Epithelial cell of prostate (primary cell): ENCODE data around the gene SLIT3.
"Not testable (repeated sequence)": the region's sequence is repeated elsewhere in the genome, so short reads cannot be mapped to it uniquely, and the experiment has no call there.

ENCODE experiments used
- DNase-seq: peaks from one replicate; pipeline ENCODE4 v3.0.0-alpha.2; 2011; ENCODE audit warnings: low read depth, low spot score
- H3K27ac ChIP-seq: fragments of 450-650 bp; 2 replicates; pipeline ENCODE4 v1.5.1; 2017; ENCODE audit warnings: mild to moderate bottlenecking

The SLIT3 gene

DNA sequence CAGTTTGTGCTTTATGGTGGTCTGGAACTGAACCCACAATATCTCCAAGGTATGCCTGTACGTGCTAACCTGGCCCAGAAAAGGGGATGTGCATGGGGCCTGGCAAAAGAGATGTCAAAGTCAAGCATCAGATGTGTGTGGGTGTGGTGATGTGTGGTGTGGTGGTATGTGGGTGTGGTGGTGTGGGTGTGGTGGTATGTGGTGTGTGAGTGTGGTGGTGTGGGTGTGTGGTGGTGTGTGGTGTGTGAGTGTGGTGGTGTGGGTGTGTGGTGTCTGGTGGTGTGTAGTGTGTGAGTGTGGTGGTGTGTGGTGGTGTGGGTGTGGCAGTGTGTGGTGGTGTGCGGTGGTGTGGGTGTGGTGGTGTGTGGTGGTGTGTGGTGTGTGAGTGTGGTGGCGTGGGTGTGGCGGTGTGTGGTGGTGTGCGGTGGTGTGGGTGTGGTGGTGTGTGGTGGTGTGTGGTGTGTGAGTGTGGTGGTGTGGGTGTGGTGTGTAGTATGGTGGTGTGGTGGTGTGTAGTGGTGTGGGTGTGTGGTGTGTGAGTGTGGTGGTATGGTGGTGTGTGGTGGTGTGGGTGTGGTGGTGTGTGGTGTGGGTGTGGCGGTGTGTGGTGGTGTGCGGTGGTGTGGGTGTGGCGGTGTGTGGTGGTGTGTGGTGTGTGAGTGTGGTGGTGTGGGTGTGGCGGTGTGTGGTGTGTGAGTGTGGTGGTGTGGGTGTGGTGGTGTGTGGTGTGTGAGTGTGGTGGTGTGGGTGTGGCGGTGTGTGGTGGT is 554.6 kb downstream of the SLIT3 start:
- H3K27ac ChIP-seq, DNase-seq: not testable (repeated sequence)

DNA sequence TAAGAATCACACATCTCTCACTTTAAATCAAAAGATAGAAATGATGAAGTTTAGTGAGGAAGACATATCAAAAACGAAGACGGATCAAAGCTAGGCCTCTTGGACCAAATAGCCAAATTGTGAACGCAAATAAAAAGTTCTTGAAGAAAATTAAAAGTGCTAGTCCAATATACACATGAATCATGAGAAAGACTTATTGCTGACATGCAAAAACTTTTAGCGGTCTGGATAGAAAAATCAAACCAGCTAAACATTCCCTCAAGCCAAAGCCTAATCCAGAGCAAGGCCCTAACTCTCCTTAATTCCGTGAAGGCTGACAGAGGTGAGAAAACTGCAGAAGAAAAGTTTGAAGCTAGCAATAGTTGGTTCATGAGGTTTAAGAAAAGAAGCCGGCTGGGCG is 557.3 kb downstream of the SLIT3 start:
- no peak for DNase-seq
- no peak overlapping the region for H3K27ac ChIP-seq

- not testable (repeated sequence) for H3K27ac ChIP-seq, DNase-seq
Observed at GRCh38 chr5:168742311-168742710, 558.6 kb downstream of the SLIT3 start.

- H3K27ac ChIP-seq, result no peak overlapping the region
- DNase-seq, result no peak
Observed at GRCh38 chr5:168740811-168741213, 560.1 kb downstream of the SLIT3 start.

- no peak overlapping the region for H3K27ac ChIP-seq
- no peak for DNase-seq
Observed at GRCh38 chr5:168740092-168740800, 560.7 kb downstream of the SLIT3 start.

- no peak overlapping the region for H3K27ac ChIP-seq
- DNase-seq, result no peak
Observed at GRCh38 chr5:168737066-168737465, 563.9 kb downstream of the SLIT3 start.

GRCh38 chr5:168736281-168736831 is 564.6 kb downstream of the SLIT3 start:
- no peak for DNase-seq
- no peak overlapping the region for H3K27ac ChIP-seq

GRCh38 chr5:168734620-168735300 is 566.2 kb downstream of the SLIT3 start:
- no peak for DNase-seq

DNA sequence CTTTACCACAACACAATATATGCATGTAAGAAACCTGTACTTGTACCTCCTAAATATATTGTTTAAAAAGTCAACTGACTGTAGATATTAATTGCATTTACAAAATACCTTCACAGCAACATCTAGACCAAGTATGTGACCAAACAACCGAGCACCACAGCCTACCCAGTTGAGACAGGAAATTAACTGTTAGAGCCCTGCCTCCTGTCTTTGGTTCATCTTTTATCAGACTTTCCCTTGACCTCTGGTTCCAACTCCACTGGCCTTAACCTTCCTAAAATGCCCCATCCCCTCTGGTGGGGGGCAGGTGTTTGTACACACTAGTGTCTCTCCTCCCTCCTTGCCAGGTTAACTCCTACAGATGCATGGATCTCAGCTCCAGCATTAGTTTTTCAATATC is 566.8 kb downstream of the SLIT3 start:
- no peak overlapping the region for H3K27ac ChIP-seq
- no peak for DNase-seq

More at GRCh38 chr5:168734620-168735300, 566.2 kb downstream of the SLIT3 start:
- no peak overlapping the region for H3K27ac ChIP-seq

GRCh38 chr5:168728546-168729211 is 572.3 kb downstream of the SLIT3 start:
- no peak for DNase-seq
- no peak overlapping the region for H3K27ac ChIP-seq

GRCh38 chr5:168727547-168727946 is 573.4 kb downstream of the SLIT3 start:
- DNase-seq, result no peak
- H3K27ac ChIP-seq, result no peak overlapping the region

GRCh38 chr5:168726342-168726741 is 574.6 kb downstream of the SLIT3 start:
- H3K27ac ChIP-seq, result no peak overlapping the region
- no peak for DNase-seq

- no peak for DNase-seq
Observed at GRCh38 chr5:168724227-168724626, 576.7 kb downstream of the SLIT3 start.

GRCh38 chr5:168723037-168723436 is 577.9 kb downstream of the SLIT3 start:
- no peak for DNase-seq
- H3K27ac ChIP-seq, result no peak overlapping the region

More at GRCh38 chr5:168724227-168724626, 576.7 kb downstream of the SLIT3 start:
- H3K27ac ChIP-seq, result no peak overlapping the region

DNA sequence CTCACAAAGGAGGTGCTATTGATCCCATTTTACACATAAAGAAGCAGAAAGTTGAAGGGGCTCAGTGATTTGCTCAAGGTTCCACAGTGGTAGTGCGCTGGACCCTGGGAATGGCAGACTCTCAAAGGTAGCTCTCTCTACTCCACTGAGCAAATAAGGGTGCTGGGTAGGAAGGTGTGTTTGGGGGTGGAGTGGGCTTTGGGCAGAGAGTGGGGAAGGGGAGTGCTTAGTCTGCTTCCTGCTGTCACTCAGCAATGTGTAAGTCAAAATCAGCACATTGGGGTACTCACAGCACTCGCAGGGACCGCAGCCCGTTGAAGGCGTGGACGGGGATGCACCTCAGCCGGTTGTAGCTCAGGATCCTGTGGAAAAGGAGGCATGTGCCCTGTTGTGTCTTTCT is 579.0 kb downstream of the SLIT3 start:
- no peak for DNase-seq
- H3K27ac ChIP-seq, result no peak overlapping the region

DNA sequence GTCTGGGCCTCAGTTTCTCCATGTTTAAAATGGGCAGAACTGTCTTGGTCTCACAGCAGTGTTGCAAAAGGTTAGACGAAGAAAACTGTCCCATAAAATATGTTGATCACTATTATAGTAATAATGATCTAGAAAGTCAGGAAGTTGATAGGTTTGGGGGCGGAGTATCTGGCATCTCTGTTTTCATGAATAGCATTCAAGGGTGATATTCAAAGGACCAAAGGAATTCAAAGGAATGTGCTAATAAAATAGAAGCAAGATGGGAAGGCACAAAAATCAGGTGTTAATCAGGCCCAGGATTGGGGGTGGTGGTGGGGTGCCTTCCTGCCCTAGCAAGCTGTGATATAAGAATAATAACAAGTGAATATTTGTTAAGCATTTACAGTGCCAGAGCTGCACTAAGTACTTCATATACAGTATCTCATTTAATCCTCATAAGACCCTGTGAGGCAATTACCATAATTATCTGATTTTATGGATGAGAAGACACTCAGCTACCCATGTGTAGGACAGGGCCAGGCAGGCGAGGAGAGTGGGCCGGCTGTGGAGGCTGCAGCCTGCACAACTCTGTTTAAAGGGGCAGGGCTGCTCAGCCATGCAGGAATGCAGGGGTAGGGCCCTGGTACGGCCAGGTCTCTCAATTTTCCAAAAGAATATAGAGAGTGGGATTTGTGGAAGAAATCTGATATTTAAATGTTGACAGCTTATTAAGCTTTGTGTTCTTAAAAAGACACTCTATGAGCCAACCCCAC is 579.8 kb downstream of the SLIT3 start:
- DNase-seq, result no peak

DNA sequence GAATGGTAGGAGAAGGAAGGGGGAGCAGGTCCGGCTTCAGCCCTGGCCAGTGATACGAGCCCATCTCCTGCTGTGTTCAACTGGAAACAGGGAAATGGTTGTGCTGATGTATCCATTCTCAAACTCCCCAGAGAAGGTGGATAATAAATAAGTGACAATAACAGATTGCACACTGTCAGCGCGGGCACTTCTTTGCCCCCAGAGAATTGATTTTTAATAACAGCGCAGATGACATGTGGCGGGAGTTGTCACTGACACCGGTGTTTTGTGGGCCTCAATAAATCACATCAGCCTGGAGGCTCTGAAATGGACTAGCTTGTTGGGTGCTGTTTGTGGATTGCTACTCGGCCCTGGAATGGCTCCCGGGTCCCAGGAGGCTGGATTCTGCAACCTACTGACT is 580.4 kb downstream of the SLIT3 start:
- no peak for DNase-seq
- H3K27ac ChIP-seq, result no peak overlapping the region

More for the DNA sequence above, 579.8 kb downstream of the SLIT3 start:
- no peak overlapping the region for H3K27ac ChIP-seq

- peak overlapping the region; percentile 89 for H3K27ac ChIP-seq
- DNase-seq, result peak; percentile 6
Observed at GRCh38 chr5:168714046-168714445, 586.9 kb downstream of the SLIT3 start.

DNA sequence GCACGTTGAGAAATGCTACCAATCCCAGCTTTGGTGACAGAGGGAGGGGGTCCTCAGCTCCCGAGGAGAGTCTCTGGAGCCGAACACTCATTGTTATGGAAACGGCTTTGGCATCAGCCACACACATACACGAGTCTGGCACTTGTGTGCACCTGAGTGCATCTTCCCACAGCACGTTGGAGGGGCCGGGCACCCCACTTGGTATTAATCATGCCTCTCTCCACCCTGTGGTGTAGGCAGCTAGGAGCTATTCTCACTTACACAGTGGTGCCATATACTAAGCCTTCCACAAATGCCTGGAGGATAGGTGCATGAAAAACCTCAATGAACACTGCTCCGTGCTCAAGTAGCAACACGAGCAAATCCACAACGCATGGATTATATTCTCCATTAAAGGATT is 587.9 kb downstream of the SLIT3 start:
- DNase-seq, result peak; percentile 6
- H3K27ac ChIP-seq, result peak overlapping the region; percentile 89
